Measurements from ENCODE around the gene COL10A1.

GRCh38 chr6:116111552-116112528 is 14.1 kb downstream of the COL10A1 start:
- TF ChIP-seq REST (IDR thresholded peaks at IDR 0.05; ENCODE audit: low read depth, low read length) (no peak), CBX5 (IDR thresholded peaks at IDR 0.05; ENCODE audit: low read depth) (no peak), RFX5 (IDR thresholded peaks at IDR 0.05; ENCODE audit: low read depth, low read length) (no peak), CTCF (IDR thresholded peaks at IDR 0.05 in 2 of 3, conservative IDR thresholded peaks at IDR 0.05 in 1 of 3; ENCODE audit: control insufficient read depth in 2 of 3, extremely low read depth in 1 of 3, insufficient read depth in 1 of 3, low read depth in 3 of 3, low read length in 3 of 3) (peak; percentile 59 to 78 (median 74)), USF2 (IDR thresholded peaks at IDR 0.05; ENCODE audit: borderline replicate concordance, low read depth, low read length) (no peak), GABPA (IDR thresholded peaks at IDR 0.05; ENCODE audit: low read depth) (no peak)
